Fibroblast of skin of abdomen (primary cell): ENCODE results near the gene TCN1.
"Not testable (repeated sequence)": the region's sequence is repeated elsewhere in the genome, so short reads cannot be mapped to it uniquely, and the experiment has no call there.

Source experiments
- DNase-seq: peaks from one replicate; pipeline ENCODE4 v3.0.0-alpha.2; 2013

Gene TCN1

DNA sequence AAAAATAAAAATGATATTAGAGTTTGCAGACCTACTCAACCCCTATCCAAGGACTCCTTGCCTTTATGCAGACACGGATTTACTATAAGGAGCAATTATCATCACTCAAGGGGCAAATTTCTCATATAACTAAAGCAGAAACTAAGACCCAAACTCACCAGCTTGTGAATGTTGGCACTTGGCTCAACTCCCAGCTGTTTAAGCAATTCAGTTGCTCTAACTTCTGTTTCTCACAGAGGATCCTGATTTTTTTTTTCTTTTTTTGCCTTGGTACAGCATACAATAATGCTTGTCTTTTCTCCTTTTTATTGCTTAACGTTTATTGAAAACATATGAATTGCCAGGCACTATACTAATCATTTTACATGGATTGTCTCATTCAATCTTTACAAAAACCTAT lies 11.4 kb downstream of the TCN1 start:
- no peak for DNase-seq

DNA sequence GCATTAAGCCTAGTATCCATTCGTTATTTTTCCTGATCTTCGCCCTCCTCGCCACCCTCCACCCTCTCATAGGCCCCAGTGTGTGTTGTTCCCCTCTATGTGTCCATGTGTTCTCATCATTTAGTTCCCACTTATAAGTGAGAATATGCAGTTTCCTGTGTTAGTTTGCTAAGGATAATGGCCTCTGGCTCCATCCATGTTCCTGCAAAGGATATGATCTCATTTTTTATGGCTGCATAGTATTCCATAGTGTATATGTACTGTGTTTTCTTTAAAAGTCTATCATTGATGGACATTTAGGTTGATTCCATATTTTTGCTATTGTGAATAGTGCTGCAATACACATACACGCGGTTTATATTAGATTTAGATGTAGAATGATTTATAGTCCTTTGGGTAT lies 14.9 kb downstream of the TCN1 start:
- DNase-seq = not testable (repeated sequence)

- DNase-seq = not testable (repeated sequence)
Measured at GRCh38 chr11:59849551-59849950, 16.7 kb downstream of the TCN1 start.

DNA sequence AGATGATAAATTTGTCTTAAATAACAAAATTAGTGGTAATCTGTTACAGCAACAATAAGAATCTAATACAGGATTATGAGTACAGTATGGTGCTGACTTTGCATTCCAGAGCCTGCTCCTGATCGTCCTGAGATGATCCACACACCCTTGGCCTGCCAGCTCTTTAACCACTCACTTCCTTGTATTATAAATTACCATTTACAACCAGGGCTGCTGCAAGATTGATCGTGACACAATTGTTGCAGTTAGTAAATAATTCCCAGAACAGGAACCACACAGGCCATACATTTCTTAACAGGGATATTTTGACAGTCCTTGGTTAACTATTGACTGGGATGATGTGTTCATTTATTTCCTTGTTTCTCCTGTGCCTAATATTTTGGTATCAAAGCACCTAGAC lies 17.2 kb downstream of the TCN1 start:
- no peak for DNase-seq

- DNase-seq = not testable (repeated sequence)
Measured at GRCh38 chr11:59848439-59848838, 17.8 kb downstream of the TCN1 start.

GRCh38 chr11:59847626-59848025 lies 18.7 kb downstream of the TCN1 start:
- DNase-seq = no peak

- DNase-seq = no peak
Measured at GRCh38 chr11:59846556-59846955, 19.7 kb downstream of the TCN1 start.

GRCh38 chr11:59845399-59845798 lies 20.9 kb downstream of the TCN1 start, which contains the start of gene CBLIF:
Gene CBLIF (minus strand): TSS chr11:59845499. CDS start chr11:59845453, 46 bp downstream.
- DNase-seq = no peak

GRCh38 chr11:59842316-59842715 lies 24.0 kb downstream of the TCN1 start:
- no peak for DNase-seq

GRCh38 chr11:59841514-59841913 lies 24.8 kb downstream of the TCN1 start:
- no peak for DNase-seq

- DNase-seq = no peak
Measured at GRCh38 chr11:59839615-59840014, 26.7 kb downstream of the TCN1 start.

DNA sequence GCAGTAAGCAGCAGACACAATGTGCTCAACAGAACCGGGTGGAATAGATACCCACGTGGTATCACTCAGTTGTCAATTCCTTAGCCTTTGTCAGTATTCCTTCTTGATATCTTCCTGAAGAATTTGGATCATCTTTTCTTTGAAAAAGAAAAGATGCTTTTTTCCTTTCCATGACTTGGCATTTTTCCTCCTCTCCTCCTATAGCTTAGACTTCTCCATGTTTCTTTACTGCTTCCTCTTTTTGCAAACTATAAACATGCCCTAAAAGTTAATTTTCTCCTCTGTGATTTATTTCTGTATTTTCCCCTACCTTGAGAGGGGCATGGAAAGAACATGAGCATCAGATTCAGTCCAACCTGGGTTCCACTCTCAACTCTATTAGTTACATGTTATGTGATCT lies 32.7 kb downstream of the TCN1 start:
- no peak for DNase-seq

- no peak for DNase-seq
Measured at GRCh38 chr11:59829358-59829757, 36.9 kb downstream of the TCN1 start.

DNA sequence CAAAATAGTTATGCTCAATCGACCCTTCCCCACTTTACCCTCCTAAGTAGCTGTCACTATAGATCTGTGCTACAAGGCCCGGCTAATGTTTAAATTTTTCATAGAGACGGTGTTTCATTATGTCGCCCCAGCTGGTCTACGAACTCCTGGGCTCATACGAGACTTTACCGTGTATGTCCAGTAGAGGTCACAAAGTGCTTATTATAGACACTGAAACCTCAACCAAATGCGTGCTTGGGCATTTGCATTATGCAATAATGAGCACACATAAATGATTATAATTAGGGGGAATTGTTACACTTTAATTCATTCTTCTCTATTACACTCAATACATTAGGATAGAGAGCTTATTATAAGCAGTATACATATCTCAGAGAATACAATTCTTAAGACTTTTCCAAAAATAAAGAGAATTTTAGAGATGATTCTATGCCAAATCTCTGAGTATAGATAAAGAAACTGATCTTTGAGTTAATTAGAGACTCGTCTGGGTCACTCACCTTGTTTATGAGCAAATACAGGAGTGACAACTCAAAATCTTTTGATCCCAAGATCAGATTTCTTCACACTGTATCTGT lies 43.2 kb downstream of the TCN1 start:
- DNase-seq = peak; percentile 25

- no peak for DNase-seq
Measured at GRCh38 chr11:59818572-59818971, 47.7 kb downstream of the TCN1 start.

DNA sequence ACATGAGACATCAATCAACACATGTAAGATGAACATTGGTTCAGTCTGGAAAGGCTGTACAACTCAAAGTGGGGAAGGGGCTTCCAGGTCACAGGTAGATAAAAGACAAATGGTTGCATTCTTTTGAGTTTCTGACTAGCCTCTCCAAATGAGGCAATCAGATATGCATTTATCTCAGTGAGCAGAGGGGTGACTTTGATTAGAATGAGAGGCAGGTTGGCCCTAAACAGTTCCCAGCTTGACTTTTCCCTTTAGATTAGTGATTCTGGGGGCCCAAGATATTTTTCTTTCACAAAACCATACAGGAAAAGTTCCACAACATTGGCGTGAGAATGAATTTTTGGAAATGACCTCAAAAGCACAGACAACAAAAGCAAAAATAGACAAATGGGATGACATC lies 49.9 kb downstream of the TCN1 start:
- not testable (repeated sequence) for DNase-seq

DNA sequence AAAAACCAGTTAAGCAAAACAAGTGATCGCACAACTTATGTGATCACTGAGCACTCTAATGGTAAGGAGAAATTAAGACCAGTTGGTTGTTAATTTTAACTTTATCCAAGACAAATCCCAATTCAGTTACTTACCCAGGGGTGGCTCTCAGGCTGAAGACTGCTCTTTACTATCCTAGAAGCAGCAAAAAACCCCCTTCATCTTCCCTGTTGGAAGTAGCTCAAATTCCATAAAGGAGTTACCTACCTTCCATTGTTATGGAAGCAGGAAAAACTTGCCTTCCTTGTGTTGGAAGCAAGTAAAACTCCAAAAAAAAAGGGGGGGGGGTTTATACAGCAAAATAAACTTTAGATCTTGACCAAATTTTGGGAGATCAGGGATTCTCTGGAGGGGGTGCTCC lies 50.5 kb downstream of the TCN1 start:
- no peak for DNase-seq

GRCh38 chr11:59814021-59814420 lies 52.3 kb downstream of the TCN1 start:
- DNase-seq = no peak

DNA sequence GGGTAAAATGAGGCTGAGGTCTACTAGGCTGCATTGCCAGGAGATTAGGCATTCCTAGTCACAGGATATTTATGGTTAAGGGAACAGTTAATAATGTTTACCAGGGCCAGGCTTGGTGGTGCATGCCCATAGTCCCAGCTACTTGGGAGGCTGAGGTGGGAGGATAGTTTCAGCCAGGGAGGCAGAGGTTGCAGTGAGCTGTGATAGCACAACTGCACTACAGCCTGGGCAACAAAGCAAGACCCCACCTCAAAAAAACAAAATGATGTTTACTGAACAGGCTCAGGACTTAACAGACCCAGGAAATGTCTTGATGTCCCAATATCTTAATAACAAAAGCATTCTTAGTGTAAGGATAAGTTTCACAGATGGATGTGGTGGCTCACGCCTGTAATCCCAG lies 52.9 kb downstream of the TCN1 start:
- no peak for DNase-seq

DNA sequence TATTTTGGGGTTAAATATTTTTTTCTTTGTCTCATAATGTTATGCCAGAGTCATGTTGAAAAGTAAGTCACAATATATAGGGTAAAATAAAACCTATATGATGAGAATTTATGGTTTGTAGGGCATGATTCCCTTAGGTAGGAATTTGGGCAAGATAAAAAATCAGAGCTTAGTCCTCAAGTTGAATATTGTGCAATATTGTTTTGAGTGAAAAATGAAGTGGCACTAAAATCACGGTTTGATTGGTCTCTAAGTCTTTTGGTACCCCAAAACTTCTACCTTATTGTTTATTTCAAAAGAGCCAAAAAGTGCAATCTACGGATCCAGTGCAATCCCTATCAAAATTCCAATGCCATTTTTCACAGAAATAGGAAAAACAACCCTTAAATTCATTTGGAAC lies 54.1 kb downstream of the TCN1 start:
- DNase-seq = no peak

- no peak for DNase-seq
Measured at GRCh38 chr11:59810911-59811259, 55.4 kb downstream of the TCN1 start.

GRCh38 chr11:59810189-59810910 lies 55.9 kb downstream of the TCN1 start, which contains the start of gene MRPL16:
Gene MRPL16 (minus strand): TSS chr11:59810778. CDS start chr11:59810658, 120 bp downstream.
- DNase-seq = peak; percentile 87

DNA sequence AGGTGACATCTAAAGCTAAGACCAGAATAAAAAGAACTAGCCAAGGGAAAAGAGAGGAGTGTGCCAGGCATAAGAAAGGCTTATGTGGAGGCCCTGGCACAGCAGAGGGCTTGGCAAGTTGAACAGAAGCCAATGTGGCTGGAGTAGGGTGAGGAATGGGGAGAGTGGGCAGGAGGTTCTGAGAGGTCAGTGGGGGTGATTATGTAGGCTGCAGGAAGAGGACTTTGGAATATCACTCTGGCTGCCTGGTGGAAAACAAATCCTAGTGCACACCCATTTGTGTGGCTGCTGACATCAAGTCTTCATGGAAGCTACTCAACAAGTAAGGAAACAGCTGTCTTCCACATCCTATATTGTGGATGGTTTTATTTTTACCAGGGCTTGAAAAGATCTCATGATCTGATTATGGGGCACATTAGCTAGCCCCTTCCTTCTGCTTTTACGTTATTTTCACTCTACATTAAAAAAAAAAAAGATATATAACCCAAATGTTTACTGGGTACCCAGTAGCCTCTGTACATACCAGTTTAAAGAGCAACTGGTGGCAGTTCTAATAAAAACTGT lies 59.2 kb downstream of the TCN1 start:
- no peak for DNase-seq

GRCh38 chr11:59804061-59804460 lies 62.2 kb downstream of the TCN1 start:
- DNase-seq = no peak
